GM21619 (cell line): ENCODE data around the gene SUV39H1.
"Not testable (repeated sequence)": the region's sequence is repeated elsewhere in the genome, so short reads cannot be mapped to it uniquely, and the experiment has no call there.

Source experiments
- ATAC-seq: cut with Tn5 transposase; IDR thresholded peaks from one replicate; pipeline ENCODE4 v1.9.1; 2021; ENCODE audit not compliant: unreplicated experiment

The SUV39H1 gene

GRCh38 chrX:48685416-48685815 is 11.1 kb upstream of the SUV39H1 start:
- ATAC-seq = no peak

- no peak for ATAC-seq
These were observed 7.9 kb upstream of the SUV39H1 start for GRCh38 chrX:48688531-48689150.

GRCh38 chrX:48689208-48689920 is 7.2 kb upstream of the SUV39H1 start:
- no peak for ATAC-seq

GRCh38 chrX:48691746-48692145 is 4.8 kb upstream of the SUV39H1 start:
- not testable (repeated sequence) for ATAC-seq

GRCh38 chrX:48694776-48695533 is 1.6 kb upstream of the SUV39H1 start:
- ATAC-seq = no peak

GRCh38 chrX:48695534-48695896 is 1.0 kb upstream of the SUV39H1 start:
- no peak for ATAC-seq

GRCh38 chrX:48695925-48696300 is 621 bp upstream of the SUV39H1 start:
- ATAC-seq = no peak

GRCh38 chrX:48696909-48697727 is 584 bp downstream of the SUV39H1 start:
- peak; percentile 12 for ATAC-seq

- ATAC-seq = no peak
These were observed 1.8 kb downstream of the SUV39H1 start for GRCh38 chrX:48698306-48698705.

GRCh38 chrX:48700246-48700645 is 3.7 kb downstream of the SUV39H1 start:
- no peak for ATAC-seq

GRCh38 chrX:48700951-48701653 is 4.6 kb downstream of the SUV39H1 start:
- no peak for ATAC-seq

- ATAC-seq = no peak
These were observed 5.5 kb downstream of the SUV39H1 start for GRCh38 chrX:48702032-48702431.

GRCh38 chrX:48702716-48703115 is 6.2 kb downstream of the SUV39H1 start:
- no peak for ATAC-seq

- no peak for ATAC-seq
These were observed 6.7 kb downstream of the SUV39H1 start for GRCh38 chrX:48703228-48703627.

GRCh38 chrX:48703642-48704481 is 7.3 kb downstream of the SUV39H1 start:
- ATAC-seq = no peak

- no peak for ATAC-seq
These were observed 9.3 kb downstream of the SUV39H1 start for GRCh38 chrX:48705871-48706270.

GRCh38 chrX:48709522-48710112 is 13.1 kb downstream of the SUV39H1 start:
- no peak for ATAC-seq

- ATAC-seq = no peak
These were observed 14.8 kb downstream of the SUV39H1 start for GRCh38 chrX:48711162-48711928.
